ENCODE results near the gene DGKD.

DNA sequence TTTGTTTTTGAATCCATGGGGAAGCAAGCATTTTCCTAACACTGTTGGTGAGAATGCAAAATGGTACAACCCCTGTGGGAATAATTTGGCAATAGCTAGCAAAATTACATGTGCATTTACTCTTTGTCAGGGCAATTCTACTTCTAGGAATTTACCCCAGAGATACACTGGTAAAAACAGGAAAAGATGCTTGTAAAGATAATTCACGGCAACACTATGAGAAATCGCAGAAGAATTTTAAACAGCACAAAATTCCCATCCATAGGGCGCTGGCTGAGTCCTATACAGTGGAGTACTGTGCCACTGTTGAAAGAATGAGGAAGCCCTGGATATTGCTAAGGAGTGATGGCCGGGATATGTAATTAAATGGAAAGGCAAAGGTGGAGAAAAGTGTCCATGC lies 75.8 kb downstream of the DGKD start:
- TF ChIP-seq YY1 (IDR thresholded peaks at IDR 0.05; ENCODE audit: insufficient read depth, insufficient read length): no peak
- no peak for TF ChIP-seq ZNF274 (IDR thresholded peaks at IDR 0.05; ENCODE audit: low read depth, low read length)

All from NT2/D1 (cell line).